GM12878 (cell line): ENCODE data around the gene CLNK. TPM values are rescaled to one million over a fixed set of nuclear protein-coding genes. Genes with fewer than 3 reads are reported as not detected.

Experiments used
- ATAC-seq: fragments of 200-7000 bp; cut with Tn5 transposase; 3 replicates; pipeline ENCODE4 v1.9.1; 2020; ENCODE audit warnings: mild to moderate bottlenecking, moderate library complexity
- BruUV-seq: library from RNA; stranded (reverse); fragments of 400-500 nt; replicated peaks from 2 replicates; lab custom pipeline; 2021; lab: Mats Ljungman, UMichigan
- CTCF ChIA-PET: fragments of 300-600 bp; sonication (Branson Sonifier 250); formaldehyde crosslinking; extraction: SDS; loops from one replicate; lab custom pipeline; 2021; ENCODE audit warnings: inconsistent platforms; lab: Yijun Ruan, JAX
- POLR2A ChIA-PET: fragments of 350-600 bp; formaldehyde crosslinking; extraction: SDS; loops from one replicate; lab custom pipeline; 2021; ENCODE audit warnings: inconsistent platforms; lab: Charles Lee
- RAD21 ChIA-PET: fragments of 300-600 bp; sonication (Branson Sonifier 250); formaldehyde crosslinking; loops from one replicate; lab custom pipeline; 2023; ENCODE audit warnings: antibody characterized with exemption; ENCODE audit not compliant: unreplicated experiment; lab: Charles Lee
- SMC1A ChIA-PET: fragments of 300-600 bp; sonication (Branson Sonifier 250); formaldehyde crosslinking; loops from one replicate; lab custom pipeline; 2023; ENCODE audit not compliant: unreplicated experiment, uncharacterized antibody; lab: Charles Lee
- DNase-seq: peaks from one replicate; pipeline ENCODE4 v3.0.0-alpha.2; 2011; ENCODE audit warnings: low read depth, low spot score
- FAIRE-seq: peaks from 3 replicates; lab custom pipeline; 2011; peaks lifted over from hg19 to GRCh38; lab: Jason Lieb, UNC
- H2AFZ ChIP-seq: 2 replicates; pipeline ENCODE4 v1.6.0; 2011; ENCODE audit warnings: low read depth, low read length, control low read depth; ENCODE audit not compliant: control insufficient read depth
- H3K27ac ChIP-seq: 2 replicates; pipeline ENCODE4 v1.5.1; 2011; ENCODE audit warnings: control low read depth; ENCODE audit not compliant: control insufficient read depth, insufficient read depth
- H3K27me3 ChIP-seq, 2 experiments: replicated peaks in 1 of 2; 2 replicates each; pipeline versions ENCODE4 v1.6.0 to v1.6.1; 2011; ENCODE audit warnings: low read length in 1 of 2; ENCODE audit not compliant: control insufficient read depth in 2 of 2, insufficient read depth in 2 of 2
- H3K36me3 ChIP-seq, 2 experiments: 2 replicates each; pipeline ENCODE4 v1.5.1; 2011; ENCODE audit warnings: low read length in 1 of 2; ENCODE audit not compliant: control insufficient read depth in 2 of 2, insufficient read depth in 2 of 2
- H3K4me1 ChIP-seq: 2 replicates; pipeline ENCODE4 v1.6.1; 2011; ENCODE audit warnings: mild to moderate bottlenecking, low read length, moderate library complexity, mixed read lengths; ENCODE audit not compliant: control insufficient read depth, insufficient read depth
- H3K4me2 ChIP-seq: 2 replicates; pipeline ENCODE4 v1.6.0; 2011; ENCODE audit warnings: control low read depth; ENCODE audit not compliant: control insufficient read depth, insufficient read depth
- H3K4me3 ChIP-seq: fragments of 200-600 bp; sonication (generic); 2 replicates; pipeline ENCODE4 v1.5.1; 2016
- H3K79me2 ChIP-seq: 2 replicates; pipeline ENCODE4 v1.6.0; 2011; ENCODE audit warnings: low read length; ENCODE audit not compliant: control insufficient read depth, insufficient read depth
- H3K9ac ChIP-seq: 2 replicates; pipeline ENCODE4 v1.8.0; 2011; ENCODE audit warnings: low read length, control low read depth, mixed read lengths; ENCODE audit not compliant: control insufficient read depth, insufficient read depth
- H3K9me3 ChIP-seq: replicated peaks from 3 replicates; pipeline ENCODE4 v1.5.1; 2011; ENCODE audit warnings: mild to moderate bottlenecking, low read length; ENCODE audit not compliant: control insufficient read depth, insufficient read depth
- H4K20me1 ChIP-seq: 2 replicates; pipeline ENCODE4 v1.6.0; 2011; ENCODE audit not compliant: control insufficient read depth, insufficient read depth
- BCL11A ChIP-seq: IDR thresholded peaks from 2 replicates; pipeline ENCODE4 v1.6.1; 2011; ENCODE audit warnings: low read depth, low read length
- CREM ChIP-seq: IDR thresholded peaks from 2 replicates; pipeline ENCODE4 v1.6.1; 2014; ENCODE audit warnings: antibody characterized with exemption, low read depth
- DPF2 ChIP-seq: fragments of 450-650 bp; IDR thresholded peaks from 2 replicates; pipeline ENCODE4 v1.6.1; 2017; ENCODE audit warnings: mild to moderate bottlenecking
- JUNB ChIP-seq: IDR thresholded peaks from 2 replicates; pipeline ENCODE4 v1.6.1; 2016; ENCODE audit warnings: antibody characterized with exemption, mild to moderate bottlenecking
- MEF2A ChIP-seq: IDR thresholded peaks from 2 replicates; pipeline ENCODE4 v1.6.1; 2011; ENCODE audit warnings: low read depth, mild to moderate bottlenecking, low read length, moderate library complexity; ENCODE audit not compliant: insufficient read depth
- MTA2 ChIP-seq: fragments of 450-650 bp; IDR thresholded peaks from 2 replicates; pipeline ENCODE4 v1.6.1; 2016; ENCODE audit warnings: low read depth, mild to moderate bottlenecking, moderate library complexity
- PAX8 ChIP-seq: fragments of 450-650 bp; IDR thresholded peaks from 2 replicates; pipeline ENCODE4 v1.6.1; 2017; ENCODE audit warnings: mild to moderate bottlenecking, moderate library complexity
- POLR2A ChIP-seq: IDR thresholded peaks from 2 replicates; pipeline ENCODE4 v1.6.1; 2011; ENCODE audit warnings: low read depth, mild to moderate bottlenecking, low read length
- POLR2AphosphoS5 ChIP-seq: IDR thresholded peaks from 2 replicates; pipeline ENCODE4 v1.6.1; 2011; ENCODE audit warnings: mild to moderate bottlenecking, low read length, inconsistent platforms
- RUNX3 ChIP-seq: IDR thresholded peaks from 2 replicates; pipeline ENCODE4 v1.6.1; 2012; ENCODE audit warnings: low read length, inconsistent platforms
- SIN3A ChIP-seq: IDR thresholded peaks from 2 replicates; pipeline ENCODE4 v1.6.1; 2012; ENCODE audit warnings: low read depth, low read length, improper control_type of control experiment
- SMARCA5 ChIP-seq: fragments of 450-650 bp; IDR thresholded peaks from 2 replicates; pipeline ENCODE4 v1.6.1; 2017; ENCODE audit warnings: mild to moderate bottlenecking
- WGBS: methylation state at CpG from one replicate; pipeline ENCODE4 v1.1.6; 2016; ENCODE audit warnings: low lambda C conversion rate; ENCODE audit not compliant: insufficient replicate concordance, insufficient coverage; ENCODE audit errors: missing lambda C conversion rate; 5-methylcytosine and 5-hydroxymethylcytosine counted together
- in situ Hi-C: fragments of 300-500 bp; cut with MboI; formaldehyde crosslinking; loops from 9 replicates; pipeline ENCODE4 v1.14.3; 2018; ENCODE audit warnings: mixed read lengths
- intact Hi-C: fragments of 100-400 bp; cut with micrococcal nuclease; formaldehyde crosslinking; loops from one replicate; pipeline ENCODE4 v1.14.2; 2022; ENCODE audit not compliant: unreplicated experiment
- polyA plus RNA-seq, 11 experiments: library from polyadenylated mRNA; depleted of rRNA in 4 of 11; unstranded in 6 of 11; stranded (reverse) in 5 of 11; fragments of >200 nt; fragmentation: Nextera tagmentation in 4 of 11; fragmentation: Illumina TruSeq in 1 of 11; extraction: Ambion mirVana in 4 of 11; extraction: Trizol in 1 of 11; gene quantifications; 1 replicate in 1 of 11; 2 replicates in 10 of 11; pipeline versions ENCODE4 v1.2.1 to v1.2.3, GENCODE V29; 2011 to 2016; ENCODE audit warnings: inconsistent platforms in 2 of 11, missing spikeins in 2 of 11, low read depth in 1 of 11
- total RNA-seq, 4 experiments: library from RNA; depleted of rRNA in 3 of 4; stranded (reverse); fragments of >200 nt in 3 of 4; fragmentation: Illumina TruSeq in 1 of 4; extraction: Trizol in 1 of 4; gene quantifications; 2 replicates each; pipeline versions ENCODE4 v1.2.1 to v1.2.3, GENCODE V29; 2013 to 2021
- TF ChIP-seq, protein P1 (sequence below): fragments of 450-650 bp; IDR thresholded peaks from 2 replicates; pipeline ENCODE4 v1.6.1; 2017; ENCODE audit warnings: borderline replicate concordance
- TF ChIP-seq, protein P2 (sequence below): IDR thresholded peaks from 2 replicates; pipeline ENCODE4 v1.6.1; 2011; ENCODE audit warnings: mild to moderate bottlenecking, low read depth, low read length, moderate library complexity; ENCODE audit not compliant: insufficient replicate concordance

CLNK gene
- total and polyA plus RNA-seq, 10 of the 15 experiments (the other 5 are each of a cell fraction or from before 2014, with no cell fraction given), result 2.1 to 14.3 (median 2.7) TPM

DNA sequence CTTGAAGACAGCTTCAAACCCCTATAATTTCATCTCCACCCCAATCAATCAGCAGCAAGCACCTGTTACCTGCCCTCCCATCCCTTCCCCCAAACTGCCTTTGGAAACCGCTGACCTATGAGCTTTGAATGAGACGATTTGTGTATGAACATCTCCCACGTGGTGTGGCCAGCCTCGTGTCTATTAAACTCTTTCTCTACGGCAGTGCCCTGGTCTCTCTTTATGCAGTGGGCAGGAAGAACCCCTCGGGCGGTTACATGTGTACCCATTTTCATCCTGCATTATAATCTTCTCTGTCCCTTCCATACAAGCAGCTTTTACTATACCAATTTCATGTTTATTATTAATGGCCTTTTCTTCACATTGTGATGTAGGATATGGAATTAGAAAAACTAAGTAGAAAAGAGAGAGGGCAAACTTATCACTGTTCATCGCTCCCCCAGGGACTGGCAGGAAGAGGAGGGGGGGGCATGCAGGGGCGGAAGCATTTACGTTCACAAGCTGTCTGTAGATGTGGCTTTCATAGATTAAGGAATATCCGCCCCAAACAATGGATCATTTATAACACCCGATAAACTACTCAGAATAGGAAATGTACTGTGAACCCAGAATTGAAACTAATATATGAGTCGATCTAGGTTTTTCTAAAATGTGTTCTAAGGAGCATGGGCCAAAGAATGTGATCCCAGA lies 131.8 kb downstream of the CLNK start:
- no peak for ATAC-seq
- intact Hi-C loops, result no loop called here
- POLR2A ChIA-PET, result no interaction called here
- Histone ChIP-seq H3K9ac (no peak overlapping the region), H3K36me3 (no peaks in the 10 kb centered on the region; a peak in 1 of 4 replicates), H3K27ac (no peak overlapping the region)
- TF ChIP-seq PAX8, result no peak
- TF ChIP-seq, all 136 proteins: peak for 0
- DNase-seq (no peak), FAIRE-seq (no peak)
- Histone ChIP-seq H3K4me1 (no peaks in the 10 kb centered on the region), H3K9me3 (no peaks in the 10 kb centered on the region), H2AFZ (no peak overlapping the region), H3K4me3 (no peak overlapping the region), H3K4me2 (no peak overlapping the region), H4K20me1 (no peaks in the 10 kb centered on the region), H3K27me3 (no peaks in the 10 kb centered on the region), H3K79me2 (no peaks in the 10 kb centered on the region)
- ChIA-PET CTCF (interaction anchor here (1.3 to 5.9 kb wide), 7 partner anchors 9 to 391 kb away, joined by 3 to 57 read pairs (median 6); partner anchors contain the start of gene ZNF518B), SMC1A (interaction anchor here (0.6 to 1.8 kb wide), 3 partner anchors 15 to 148 kb away, joined by 3 to 8 read pairs (median 3); no protein-coding TSS in a partner anchor), RAD21 (no interaction called here)
- WGBS, result 52% methylated on average over 13 of the region's 13 CpGs
- in situ Hi-C loops, result loop anchor here (10.0 kb wide), 1 partner anchor 1162 kb away; no protein-coding TSS in a partner anchor
- no TSS peak for BruUV-seq

DNA sequence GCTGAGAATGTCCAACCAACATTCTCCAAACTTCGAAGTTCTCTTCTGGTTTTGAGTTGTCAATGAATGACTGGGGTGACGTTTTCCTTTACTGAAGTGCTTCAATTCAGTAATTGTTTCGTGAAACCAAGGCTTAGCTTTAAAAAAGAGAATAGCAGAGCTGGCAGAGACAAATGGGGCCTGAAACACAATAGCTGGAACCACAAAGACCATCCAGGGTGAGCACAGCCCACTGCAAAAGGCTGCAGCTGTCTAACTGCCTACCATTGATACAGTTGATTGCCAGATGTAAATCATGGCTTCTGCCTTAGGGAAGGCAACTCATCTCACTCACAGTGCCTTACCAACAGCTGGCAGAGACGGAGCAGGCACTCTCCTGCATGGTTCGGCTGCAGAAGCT lies 148.7 kb downstream of the CLNK start:
- ChIA-PET RAD21 (interaction anchor here (0.7 to 3.5 kb wide), 4 partner anchors 13 to 377 kb away, joined by 3 to 26 read pairs (median 4); no protein-coding TSS in a partner anchor), SMC1A (interaction anchor here (0.9 to 5.3 kb wide), 12 partner anchors 13 to 523 kb away, joined by 3 to 28 read pairs (median 4); no protein-coding TSS in a partner anchor), CTCF (interaction anchor here (0.6 to 6.8 kb wide), 10 partner anchors 9 to 644 kb away, joined by 3 to 57 read pairs (median 5); partner anchors contain the start of gene ZNF518B), POLR2A (no interaction called here)
- no peaks in the 10 kb centered on the region for H3K36me3 ChIP-seq
- H3K9me3 ChIP-seq, result no peaks in the 10 kb centered on the region
- in situ Hi-C loops, result no loop called here
- H2AFZ ChIP-seq, result no peak overlapping the region
- no peaks in the 10 kb centered on the region for H3K79me2 ChIP-seq
- 19% methylated on average over 5 of the region's 5 CpGs for WGBS
- H3K4me2 ChIP-seq, result no peak overlapping the region; the same call in 1 of the 2 replicates
- FAIRE-seq (peak; percentile 31), ATAC-seq (peak; percentile 91), DNase-seq (peak; percentile 38)
- BruUV-seq, result no TSS peak
- intact Hi-C loops, result loop anchor here (5.0 kb wide), 2 partner anchors 119 to 774 kb away; no protein-coding TSS in a partner anchor
- no peak overlapping the region for H3K4me3 ChIP-seq
- H3K27me3 ChIP-seq, result no peaks in the 10 kb centered on the region
- peaks cover 16% of the 10 kb centered on the region for H3K4me1 ChIP-seq
- no peak overlapping the region for H3K9ac ChIP-seq
- H4K20me1 ChIP-seq, result no peaks in the 10 kb centered on the region
- no peak overlapping the region for H3K27ac ChIP-seq
- TF ChIP-seq DPF2 (0 out of 2 replicates have a peak, but pooled peaks have one; percentile 27), MTA2 (peak; percentile 65; the same call in 1 of the 2 replicates), RUNX3 (peak; percentile 34), POLR2AphosphoS5 (no peak), BCL11A (peak; percentile 20; the same call in 1 of the 2 replicates), SIN3A (no peak), POLR2A (no peak), CREM (no peak), SMARCA5 (peak; percentile 35; the same call in 1 of the 2 replicates), JUNB (peak; percentile 17; the same call in 1 of the 2 replicates), MEF2A (no peak)
- TF ChIP-seq, protein P1, sequence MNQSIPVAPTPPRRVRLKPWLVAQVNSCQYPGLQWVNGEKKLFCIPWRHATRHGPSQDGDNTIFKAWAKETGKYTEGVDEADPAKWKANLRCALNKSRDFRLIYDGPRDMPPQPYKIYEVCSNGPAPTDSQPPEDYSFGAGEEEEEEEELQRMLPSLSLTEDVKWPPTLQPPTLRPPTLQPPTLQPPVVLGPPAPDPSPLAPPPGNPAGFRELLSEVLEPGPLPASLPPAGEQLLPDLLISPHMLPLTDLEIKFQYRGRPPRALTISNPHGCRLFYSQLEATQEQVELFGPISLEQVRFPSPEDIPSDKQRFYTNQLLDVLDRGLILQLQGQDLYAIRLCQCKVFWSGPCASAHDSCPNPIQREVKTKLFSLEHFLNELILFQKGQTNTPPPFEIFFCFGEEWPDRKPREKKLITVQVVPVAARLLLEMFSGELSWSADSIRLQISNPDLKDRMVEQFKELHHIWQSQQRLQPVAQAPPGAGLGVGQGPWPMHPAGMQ, result no peak
- TF ChIP-seq, protein P2, sequence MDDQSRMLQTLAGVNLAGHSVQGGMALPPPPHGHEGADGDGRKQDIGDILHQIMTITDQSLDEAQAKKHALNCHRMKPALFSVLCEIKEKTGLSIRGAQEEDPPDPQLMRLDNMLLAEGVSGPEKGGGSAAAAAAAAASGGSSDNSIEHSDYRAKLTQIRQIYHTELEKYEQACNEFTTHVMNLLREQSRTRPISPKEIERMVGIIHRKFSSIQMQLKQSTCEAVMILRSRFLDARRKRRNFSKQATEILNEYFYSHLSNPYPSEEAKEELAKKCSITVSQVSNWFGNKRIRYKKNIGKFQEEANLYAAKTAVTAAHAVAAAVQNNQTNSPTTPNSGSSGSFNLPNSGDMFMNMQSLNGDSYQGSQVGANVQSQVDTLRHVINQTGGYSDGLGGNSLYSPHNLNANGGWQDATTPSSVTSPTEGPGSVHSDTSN, result peak; percentile 44
